Glutamatergic neuron (in vitro differentiated cells): ENCODE measurements around the gene TFAP2E. TPM values are rescaled to one million over a fixed set of nuclear protein-coding genes. Genes with fewer than 3 reads are reported as not detected.
A peak's percentile ranks its signal among the peaks of the same experiment; 100 is the strongest.

Experiments
- DNase-seq: peaks from one replicate; pipeline ENCODE4 v3.0.0; 2022
- H3K27ac Mint-ChIP-seq: one replicate; pipeline ENCODE4 v1.8.0; 2020; ENCODE audit warnings: mild to moderate bottlenecking, mixed read lengths, inconsistent platforms; ENCODE audit not compliant: unreplicated experiment
- H3K27me3 Mint-ChIP-seq: one replicate; pipeline ENCODE4 v1.8.0; 2020; ENCODE audit warnings: mild to moderate bottlenecking, moderate library complexity, mixed read lengths, inconsistent platforms; ENCODE audit not compliant: unreplicated experiment
- H3K36me3 Mint-ChIP-seq: one replicate; pipeline ENCODE4 v1.8.0; 2020; ENCODE audit warnings: mild to moderate bottlenecking, mixed read lengths, inconsistent platforms; ENCODE audit not compliant: unreplicated experiment
- H3K4me1 Mint-ChIP-seq: one replicate; pipeline ENCODE4 v1.8.0; 2020; ENCODE audit warnings: mild to moderate bottlenecking, low read depth, mixed read lengths, inconsistent platforms; ENCODE audit not compliant: unreplicated experiment
- H3K4me3 Mint-ChIP-seq: one replicate; pipeline ENCODE4 v1.8.0; 2020; ENCODE audit warnings: mild to moderate bottlenecking, mixed read lengths, inconsistent platforms; ENCODE audit not compliant: unreplicated experiment
- H3K9me3 Mint-ChIP-seq: one replicate; pipeline ENCODE4 v1.8.0; 2020; ENCODE audit warnings: mild to moderate bottlenecking, moderate library complexity, mixed read lengths, inconsistent platforms; ENCODE audit not compliant: unreplicated experiment
- CTCF ChIP-seq: fragments of 200-600 bp; sonication (generic); IDR thresholded peaks from one replicate; pipeline ENCODE4 v1.5.0; 2021; ENCODE audit not compliant: partially characterized antibody, unreplicated experiment
- total RNA-seq: library from RNA; stranded (reverse); fragmentation: NEBNext Ultra II Directional; extraction: Animal tissue kit (Norgen Biotek cat#: 25700); gene quantifications from one replicate; pipeline ENCODE4 v1.2.1, GENCODE V29; 2021; ENCODE audit not compliant: unreplicated experiment

The TFAP2E gene
- total RNA-seq, 1 donor from 2014 or later: 1.1 TPM

GRCh38 chr1:35560256-35561225 lies 12.6 kb upstream of the TFAP2E start:
- Mint-ChIP-seq H3K27me3 (peaks cover 27% of the 10 kb centered on the region), H3K4me1 (peaks cover 50% of the 10 kb centered on the region), H3K4me3 (peak overlapping the region; percentile 99), H3K9me3 (peaks cover 18% of the 10 kb centered on the region), H3K27ac (peak overlapping the region; percentile 100), H3K36me3 (no peaks in the 10 kb centered on the region)
- no peak for TF ChIP-seq CTCF
- no peak for DNase-seq

- H3K9me3 Mint-ChIP-seq: peaks cover 18% of the 10 kb centered on the region
- no peak for TF ChIP-seq CTCF
- H3K27ac Mint-ChIP-seq: peak overlapping the region; percentile 100
- H3K27me3 Mint-ChIP-seq: peaks cover 27% of the 10 kb centered on the region
- H3K36me3 Mint-ChIP-seq: no peaks in the 10 kb centered on the region
- peak; percentile 80 for DNase-seq
- H3K4me1 Mint-ChIP-seq: peaks cover 48% of the 10 kb centered on the region
- H3K4me3 Mint-ChIP-seq: peak overlapping the region; percentile 85
These were observed 11.7 kb upstream of the TFAP2E start for GRCh38 chr1:35561297-35561971.

GRCh38 chr1:35561972-35562680 lies 11.0 kb upstream of the TFAP2E start:
- DNase-seq: no peak
- Mint-ChIP-seq H3K36me3 (no peaks in the 10 kb centered on the region), H3K4me3 (peak overlapping the region; percentile 85), H3K9me3 (peaks cover 19% of the 10 kb centered on the region), H3K27me3 (peaks cover 29% of the 10 kb centered on the region), H3K4me1 (peaks cover 54% of the 10 kb centered on the region), H3K27ac (peak overlapping the region; percentile 100)
- TF ChIP-seq CTCF: no peak

- H3K4me3 Mint-ChIP-seq: no peak overlapping the region
- H3K27ac Mint-ChIP-seq: no peak overlapping the region
- peaks cover 25% of the 10 kb centered on the region for H3K27me3 Mint-ChIP-seq
- TF ChIP-seq CTCF: no peak
- no peak for DNase-seq
- H3K36me3 Mint-ChIP-seq: no peaks in the 10 kb centered on the region
- peaks cover 54% of the 10 kb centered on the region for H3K4me1 Mint-ChIP-seq
- H3K9me3 Mint-ChIP-seq: peaks cover 14% of the 10 kb centered on the region
These were observed 9.9 kb upstream of the TFAP2E start for GRCh38 chr1:35563166-35563565.
